DOHH2 (cell line): Measurements from ENCODE around the gene HCN4.

Source experiments
- H3F3A ChIP-seq: fragments of 200-600 bp; sonication (generic), shearing (Covaris generic); 2 replicates; pipeline ENCODE4 v1.6.0; 2016; ENCODE audit warnings: antibody characterized with exemption, mild to moderate bottlenecking; ENCODE audit not compliant: control insufficient read depth, insufficient read depth
- H3K27ac ChIP-seq: fragments of 200-600 bp; sonication (generic); 2 replicates; pipeline ENCODE4 v1.5.1; 2014; ENCODE audit warnings: low read depth, mild to moderate bottlenecking, low read length, moderate library complexity
- H3K27me3 ChIP-seq: fragments of 200-600 bp; sonication (generic); 2 replicates; pipeline ENCODE4 v1.6.1; 2014; ENCODE audit warnings: mild to moderate bottlenecking, low read length, mixed read lengths; ENCODE audit not compliant: control insufficient read depth
- H3K36me3 ChIP-seq: fragments of 200-600 bp; sonication (generic); 2 replicates; pipeline ENCODE4 v1.6.1; 2014; ENCODE audit warnings: mild to moderate bottlenecking, low read length, moderate library complexity, mixed read lengths; ENCODE audit not compliant: control insufficient read depth
- H3K4me1 ChIP-seq: fragments of 200-600 bp; sonication (generic); 2 replicates; pipeline ENCODE4 v1.6.1; 2014; ENCODE audit warnings: mild to moderate bottlenecking, low read length, mixed read lengths; ENCODE audit not compliant: control insufficient read depth
- H3K4me2 ChIP-seq: fragments of 200-600 bp; sonication (generic); 2 replicates; pipeline ENCODE4 v1.6.0; 2014; ENCODE audit warnings: mild to moderate bottlenecking, low read length, moderate library complexity
- H3K4me3 ChIP-seq: fragments of 200-600 bp; sonication (generic); 2 replicates; pipeline ENCODE4 v1.5.1; 2014; ENCODE audit warnings: mild to moderate bottlenecking, low read length, mixed read lengths
- H3K79me2 ChIP-seq: fragments of 200-600 bp; sonication (generic); 2 replicates; pipeline ENCODE4 v1.6.1; 2014; ENCODE audit warnings: mild to moderate bottlenecking, low read length, mixed read lengths; ENCODE audit not compliant: control insufficient read depth
- H3K9me2 ChIP-seq: fragments of 200-600 bp; sonication (generic); replicated peaks from 2 replicates; pipeline ENCODE4 v1.6.1; 2014; ENCODE audit warnings: mild to moderate bottlenecking, low read length, mixed read lengths; ENCODE audit not compliant: control insufficient read depth
- H3K9me3 ChIP-seq: fragments of 200-600 bp; sonication (generic); 2 replicates; pipeline ENCODE4 v1.6.1; 2014; ENCODE audit warnings: antibody characterized with exemption, low read length, mixed read lengths; ENCODE audit not compliant: control insufficient read depth, insufficient read depth
- H4K20me1 ChIP-seq: fragments of 200-600 bp; sonication (generic); 2 replicates; pipeline ENCODE4 v1.6.0; 2014; ENCODE audit warnings: low read depth, mild to moderate bottlenecking, antibody characterized with exemption, low read length, moderate library complexity; ENCODE audit not compliant: control insufficient read depth, insufficient read depth
- CTCF ChIP-seq: fragments of 200-600 bp; sonication (generic); IDR thresholded peaks from one replicate; pipeline ENCODE4 v1.5.1; 2014; ENCODE audit warnings: antibody characterized with exemption, mild to moderate bottlenecking, low read depth, low read length; ENCODE audit not compliant: poor library complexity, severe bottlenecking
- EZH2phosphoT487 ChIP-seq: fragments of 200-600 bp; sonication (generic); IDR thresholded peaks from 2 replicates; pipeline ENCODE4 v1.6.1; 2017; ENCODE audit warnings: borderline replicate concordance, mild to moderate bottlenecking, antibody characterized with exemption, low read length, moderate library complexity, mixed read lengths

The HCN4 gene

DNA sequence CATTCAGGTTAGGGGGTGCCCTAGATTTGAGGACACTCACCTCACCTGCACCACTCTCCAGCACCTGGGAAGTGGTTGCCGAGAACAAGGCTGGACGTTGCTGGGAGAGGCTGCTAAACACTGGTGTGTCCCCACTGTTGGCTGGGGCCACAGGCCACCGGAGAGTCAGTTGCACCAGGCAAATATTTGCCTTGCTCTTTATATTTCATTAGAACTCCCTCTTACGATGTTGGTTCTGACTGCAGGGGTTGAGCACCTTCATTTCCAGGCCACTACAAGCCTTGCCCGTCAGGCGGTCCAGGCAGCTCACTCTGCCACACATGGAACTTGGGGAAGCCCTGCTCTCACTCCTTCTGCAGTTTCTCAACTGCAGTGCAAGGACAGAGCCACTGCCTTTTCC is 30.7 kb downstream of the HCN4 start:
- no peaks in the 10 kb centered on the region for H4K20me1 ChIP-seq
- TF ChIP-seq CTCF (no peak), EZH2phosphoT487 (no peak)
- H3K4me2 ChIP-seq = no peak overlapping the region
- no peaks in the 10 kb centered on the region for H3K4me1 ChIP-seq
- no peaks in the 10 kb centered on the region for H3K9me2 ChIP-seq
- H3K79me2 ChIP-seq = no peaks in the 10 kb centered on the region
- H3K4me3 ChIP-seq = no peak overlapping the region
- no peak overlapping the region for H3K27ac ChIP-seq
- no peaks in the 10 kb centered on the region for H3K36me3 ChIP-seq
- no peaks in the 10 kb centered on the region for H3K27me3 ChIP-seq
- H3F3A ChIP-seq = no peaks in the 10 kb centered on the region
- H3K9me3 ChIP-seq = no peaks in the 10 kb centered on the region

DNA sequence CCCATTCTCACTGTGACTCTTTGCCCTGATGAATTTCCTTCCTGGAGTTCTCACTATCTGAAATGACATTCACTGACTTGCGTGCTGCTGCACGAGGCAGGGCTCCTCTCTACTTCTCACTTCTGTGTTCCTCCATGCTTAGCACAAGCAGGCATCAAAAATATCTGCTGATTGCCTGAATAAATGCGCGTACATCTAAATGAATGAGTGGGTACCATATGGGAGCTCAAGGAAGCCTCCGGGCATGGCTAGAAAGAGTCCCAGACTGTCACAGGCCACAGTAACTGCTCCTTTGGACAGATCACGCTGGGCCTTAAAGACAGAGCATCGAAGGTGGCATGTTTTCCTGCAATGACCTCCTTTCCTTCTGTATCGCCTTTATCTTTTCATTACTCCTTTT is 31.6 kb downstream of the HCN4 start:
- H4K20me1 ChIP-seq = no peaks in the 10 kb centered on the region
- H3K27me3 ChIP-seq = no peaks in the 10 kb centered on the region
- no peak overlapping the region for H3K27ac ChIP-seq
- H3K4me3 ChIP-seq = no peak overlapping the region
- H3K4me2 ChIP-seq = no peak overlapping the region
- H3K4me1 ChIP-seq = no peaks in the 10 kb centered on the region
- H3K9me2 ChIP-seq = no peaks in the 10 kb centered on the region
- TF ChIP-seq EZH2phosphoT487 = no peak
- TF ChIP-seq CTCF = no peak
- no peaks in the 10 kb centered on the region for H3K79me2 ChIP-seq
- no peaks in the 10 kb centered on the region for H3K36me3 ChIP-seq
- no peaks in the 10 kb centered on the region for H3F3A ChIP-seq
- H3K9me3 ChIP-seq = no peaks in the 10 kb centered on the region

DNA sequence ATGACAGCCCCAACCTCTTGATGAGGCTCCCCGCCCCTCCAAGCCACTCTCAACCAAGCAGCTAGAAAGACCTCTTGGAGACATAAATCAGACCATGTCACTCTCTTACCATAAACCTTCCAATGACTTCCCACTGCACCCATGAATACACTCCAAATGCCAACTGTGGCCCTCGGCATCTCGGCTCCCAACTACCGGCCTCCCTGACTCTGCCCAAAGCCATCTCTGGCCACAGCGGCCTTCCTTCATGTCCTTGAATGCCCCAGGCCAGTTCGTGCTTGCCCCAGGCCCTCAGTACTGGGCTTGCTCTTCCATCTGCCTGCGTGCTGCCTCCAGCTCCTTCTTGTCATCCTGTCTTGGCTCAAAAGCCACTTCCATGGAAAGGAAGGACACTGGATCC is 32.0 kb downstream of the HCN4 start:
- no peaks in the 10 kb centered on the region for H4K20me1 ChIP-seq
- H3K27ac ChIP-seq = no peak overlapping the region
- H3K9me3 ChIP-seq = no peaks in the 10 kb centered on the region
- TF ChIP-seq CTCF = no peak
- no peak for TF ChIP-seq EZH2phosphoT487
- H3K36me3 ChIP-seq = no peaks in the 10 kb centered on the region
- H3F3A ChIP-seq = no peaks in the 10 kb centered on the region
- no peaks in the 10 kb centered on the region for H3K4me1 ChIP-seq
- H3K79me2 ChIP-seq = no peaks in the 10 kb centered on the region
- no peaks in the 10 kb centered on the region for H3K9me2 ChIP-seq
- H3K4me2 ChIP-seq = no peak overlapping the region
- H3K27me3 ChIP-seq = no peaks in the 10 kb centered on the region
- H3K4me3 ChIP-seq = no peak overlapping the region

DNA sequence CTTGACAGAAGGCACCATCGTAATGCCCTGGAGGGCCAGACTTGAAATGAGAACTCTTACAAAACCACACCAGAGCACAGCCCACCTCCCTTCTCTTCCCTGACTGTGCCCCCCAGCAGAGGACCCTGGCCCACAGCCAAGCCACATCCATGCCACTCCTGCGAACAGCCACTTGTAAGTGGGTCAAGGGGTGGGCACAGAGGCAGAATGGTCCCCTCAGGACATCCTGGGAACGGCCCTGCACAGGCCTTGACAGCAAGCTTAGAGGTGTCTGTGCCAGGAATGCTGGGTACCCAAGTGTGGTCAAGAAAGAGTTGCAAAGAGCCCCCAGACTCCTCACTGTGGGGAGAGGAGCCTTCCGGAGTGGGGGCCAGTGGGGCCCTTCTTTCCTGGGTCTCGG is 33.3 kb downstream of the HCN4 start:
- Histone ChIP-seq H3K4me2 (no peak overlapping the region), H3K9me2 (no peaks in the 10 kb centered on the region), H3K4me3 (no peak overlapping the region), H3K27ac (no peak overlapping the region), H4K20me1 (no peaks in the 10 kb centered on the region), H3F3A (no peaks in the 10 kb centered on the region), H3K9me3 (no peaks in the 10 kb centered on the region), H3K27me3 (no peaks in the 10 kb centered on the region), H3K79me2 (no peaks in the 10 kb centered on the region), H3K4me1 (no peaks in the 10 kb centered on the region), H3K36me3 (no peaks in the 10 kb centered on the region)
- TF ChIP-seq EZH2phosphoT487 (no peak), CTCF (no peak)
